Kidney (tissue), 14 donors: ENCODE measurements around the gene MYH14. TPM values are rescaled to one million over a fixed set of nuclear protein-coding genes. Genes with fewer than 3 reads are reported as not detected.

Experiments
- DNase-seq, 5 donors: peaks; one replicate each; pipeline ENCODE4 v3.0.0-alpha.2; 2013 to 2020
- FAIRE-seq: peaks from 2 replicates; lab custom pipeline; 2012; peaks lifted over from hg19 to GRCh38; lab: Jason Lieb, UNC
- H3K27ac ChIP-seq, 2 donors: one replicate each; pipeline ENCODE4 v1.7.0; 2013; ENCODE audit warnings: low read depth in 2 of 2, low read length in 2 of 2, inconsistent platforms in 1 of 2
- H3K27me3 ChIP-seq: one replicate; pipeline ENCODE4 v1.7.1; 2013; ENCODE audit warnings: low read length, inconsistent platforms; ENCODE audit not compliant: control insufficient read depth, insufficient read depth
- H3K36me3 ChIP-seq, 3 donors: one replicate each; pipeline versions ENCODE4 v1.7.0 to v1.7.1; 2013; ENCODE audit warnings: low read length in 3 of 3, control low read depth in 1 of 3, inconsistent platforms in 1 of 3; ENCODE audit not compliant: insufficient read depth in 3 of 3, control insufficient read depth in 2 of 3
- H3K4me1 ChIP-seq, 3 donors: one replicate each; pipeline versions ENCODE4 v1.7.0 to v1.7.1; 2013; ENCODE audit warnings: low read length in 3 of 3, inconsistent platforms in 1 of 3, low read depth in 1 of 3; ENCODE audit not compliant: control insufficient read depth in 2 of 3, insufficient read depth in 2 of 3
- H3K4me3 ChIP-seq, 3 donors: one replicate each; pipeline versions ENCODE4 v1.7.0 to v1.8.1; 2013; ENCODE audit warnings: low read length in 3 of 3, control low read depth in 1 of 3, inconsistent platforms in 1 of 3
- H3K9ac ChIP-seq, 3 donors: one replicate each; pipeline versions ENCODE4 v1.7.0 to v1.7.1; 2013; ENCODE audit warnings: low read length in 3 of 3, control low read depth in 1 of 3, inconsistent platforms in 1 of 3
- H3K9me3 ChIP-seq, 3 donors: one replicate each; pipeline versions ENCODE4 v1.7.0 to v1.7.1; 2013; ENCODE audit warnings: low read length in 3 of 3, control low read depth in 1 of 3, inconsistent platforms in 1 of 3; ENCODE audit not compliant: control insufficient read depth in 2 of 3, insufficient read depth in 1 of 3
- intact Hi-C: fragments of 100-400 bp; cut with DNase I; formaldehyde crosslinking; loops from one replicate; pipeline ENCODE4 v1.11.1; 2022
- polyA plus RNA-seq: library from polyadenylated mRNA; stranded (reverse); fragments of 350-450 nt; fragmentation: Illumina TruSeq; extraction: RNeasy Lipid Tissue Mini Kit (QIAGEN cat#74804); gene quantifications from one replicate; pipeline ENCODE4 v1.2.3, GENCODE V29; 2014; ENCODE audit warnings: low read depth, low replicate concordance; ENCODE audit not compliant: insufficient read depth
- total RNA-seq: library from RNA; stranded (reverse); fragmentation: NEBNext Ultra II Directional; extraction: Animal tissue kit (Norgen Biotek cat#: 25700); gene quantifications from one replicate; pipeline ENCODE4 v1.2.1, GENCODE V29; 2021
- TF ChIP-seq, protein P1 (sequence below): IDR thresholded peaks from 3 replicates; pipeline ENCODE4 v1.5.1; 2012; ENCODE audit warnings: mild to moderate bottlenecking, moderate library complexity, borderline replicate concordance; ENCODE audit not compliant: insufficient read depth; ENCODE audit errors: extremely low read depth
- donor health status: control.
- donor health status: control.
- donor health status: control.
- donor health status: control.
- donor health status: control.
- donor health status: DM: yes; HTN: yes; CAD: no.
- donor health status: Normal renal cell carcinoma (clear cell type).

Gene MYH14
- total and polyA plus RNA-seq, 2 donors from 2014 or later = 23.9 to 81.4 TPM

DNA sequence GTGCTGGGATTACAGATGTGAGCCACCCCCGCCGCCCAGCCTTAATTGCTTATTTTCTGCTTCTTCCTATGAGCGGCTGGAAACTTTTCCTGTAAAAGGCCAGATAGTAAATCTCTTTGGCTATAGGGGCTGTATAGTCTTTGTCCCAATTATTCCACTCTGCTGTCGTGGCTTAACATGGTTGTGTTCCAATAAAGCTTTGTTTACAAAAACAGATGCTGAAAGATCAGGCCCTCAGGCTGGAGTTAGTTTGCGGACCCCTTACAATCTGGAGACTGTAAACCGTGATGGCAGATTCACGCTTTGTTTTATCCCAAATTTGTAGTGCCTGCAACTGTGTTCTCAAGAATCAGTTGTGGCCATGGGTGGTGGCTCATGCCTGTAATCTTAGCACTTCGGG is 115.0 kb downstream of the MYH14 start:
- Histone ChIP-seq H3K4me1 (no peaks in the 10 kb centered on the region), H3K4me3 (no peak overlapping the region), H3K36me3 (no peaks in the 10 kb centered on the region), H3K9me3 (no peaks in the 10 kb centered on the region), H3K27ac (no peak overlapping the region), H3K27me3 (peaks cover 4% of the 10 kb centered on the region), H3K9ac (no peak overlapping the region)
- DNase-seq (no peak), FAIRE-seq (no peak)
- TF ChIP-seq, protein P1, sequence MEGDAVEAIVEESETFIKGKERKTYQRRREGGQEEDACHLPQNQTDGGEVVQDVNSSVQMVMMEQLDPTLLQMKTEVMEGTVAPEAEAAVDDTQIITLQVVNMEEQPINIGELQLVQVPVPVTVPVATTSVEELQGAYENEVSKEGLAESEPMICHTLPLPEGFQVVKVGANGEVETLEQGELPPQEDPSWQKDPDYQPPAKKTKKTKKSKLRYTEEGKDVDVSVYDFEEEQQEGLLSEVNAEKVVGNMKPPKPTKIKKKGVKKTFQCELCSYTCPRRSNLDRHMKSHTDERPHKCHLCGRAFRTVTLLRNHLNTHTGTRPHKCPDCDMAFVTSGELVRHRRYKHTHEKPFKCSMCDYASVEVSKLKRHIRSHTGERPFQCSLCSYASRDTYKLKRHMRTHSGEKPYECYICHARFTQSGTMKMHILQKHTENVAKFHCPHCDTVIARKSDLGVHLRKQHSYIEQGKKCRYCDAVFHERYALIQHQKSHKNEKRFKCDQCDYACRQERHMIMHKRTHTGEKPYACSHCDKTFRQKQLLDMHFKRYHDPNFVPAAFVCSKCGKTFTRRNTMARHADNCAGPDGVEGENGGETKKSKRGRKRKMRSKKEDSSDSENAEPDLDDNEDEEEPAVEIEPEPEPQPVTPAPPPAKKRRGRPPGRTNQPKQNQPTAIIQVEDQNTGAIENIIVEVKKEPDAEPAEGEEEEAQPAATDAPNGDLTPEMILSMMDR = no peak
- intact Hi-C loops = no loop called here

DNA sequence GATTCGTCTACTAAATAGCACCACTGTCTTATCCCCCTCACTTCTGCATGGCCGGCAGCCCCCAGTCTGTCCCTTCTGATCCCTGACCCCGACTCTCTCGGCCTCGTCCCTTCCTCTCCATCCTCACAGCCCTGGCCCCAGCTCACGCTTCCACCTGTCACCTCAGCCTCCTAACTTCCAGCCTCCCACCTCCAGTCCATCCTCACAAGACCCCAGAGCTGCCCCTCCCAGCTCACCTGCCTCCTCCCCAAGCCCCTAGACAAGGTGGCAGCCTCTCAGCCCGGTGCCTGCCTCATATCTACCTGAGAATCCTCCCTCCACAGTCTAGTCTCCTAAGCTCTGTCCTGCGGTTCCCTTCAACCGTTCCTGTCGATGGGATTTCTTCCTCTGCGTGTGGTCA is 115.7 kb downstream of the MYH14 start:
- Histone ChIP-seq H3K27me3 (peaks cover 3% of the 10 kb centered on the region), H3K4me3 (no peak overlapping the region), H3K9ac (no peak overlapping the region), H3K27ac (no peak overlapping the region), H3K36me3 (no peaks in the 10 kb centered on the region), H3K9me3 (no peaks in the 10 kb centered on the region), H3K4me1 (no peaks in the 10 kb centered on the region)
- intact Hi-C loops = no loop called here
- DNase-seq (no peak), FAIRE-seq (no peak)
- TF ChIP-seq, protein P1 = no peak

DNA sequence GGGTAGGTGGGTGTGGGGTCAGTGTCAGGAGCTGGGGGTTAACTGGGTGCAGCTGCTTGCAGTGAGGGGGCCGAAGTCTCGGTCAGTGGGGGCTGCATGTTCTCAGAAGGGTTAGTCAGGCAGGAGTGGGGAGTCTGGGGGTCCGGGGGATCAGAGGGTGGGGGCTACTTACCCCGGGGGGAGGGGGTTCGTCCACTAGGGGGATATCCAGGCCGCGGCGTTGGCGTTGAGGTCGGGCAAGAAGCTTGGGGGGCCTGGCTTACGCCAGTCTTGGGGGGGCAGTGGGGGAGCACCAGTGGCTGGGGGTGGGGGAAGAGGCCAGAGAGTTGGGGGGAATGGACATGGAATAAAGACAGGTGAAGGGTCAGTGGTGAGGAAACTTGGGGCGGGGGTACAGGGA is 116.6 kb downstream of the MYH14 start:
- no peak for DNase-seq
- intact Hi-C loops = no loop called here
- peaks cover under 1% of the 10 kb centered on the region for H3K27me3 ChIP-seq
- H3K36me3 ChIP-seq = no peaks in the 10 kb centered on the region
- H3K9me3 ChIP-seq = no peaks in the 10 kb centered on the region
- TF ChIP-seq, protein P1 = no peak
- H3K4me1 ChIP-seq = no peaks in the 10 kb centered on the region
- no peak overlapping the region for H3K4me3 ChIP-seq
- no peak overlapping the region for H3K9ac ChIP-seq
- H3K27ac ChIP-seq = no peak overlapping the region
- FAIRE-seq = no peak

DNA sequence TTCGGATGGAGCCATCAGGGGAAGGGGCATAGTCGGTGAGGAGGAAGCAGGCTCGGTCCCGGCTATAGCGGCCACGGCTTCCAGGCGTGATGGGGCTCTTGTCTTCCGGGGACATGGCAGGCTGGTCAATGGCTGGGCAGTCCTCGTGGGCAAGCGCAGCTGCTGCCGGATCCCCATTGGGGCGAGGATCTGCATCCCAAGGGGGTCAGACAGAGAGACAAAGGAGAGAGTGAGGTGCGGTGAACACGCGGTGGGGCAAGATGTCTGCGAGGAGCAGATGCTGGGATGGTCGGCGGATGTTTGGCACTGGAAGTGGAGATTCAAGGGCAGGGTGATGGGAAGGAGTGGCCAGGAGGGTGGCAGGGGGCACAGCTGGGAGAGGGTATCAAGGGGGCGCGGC is 117.2 kb downstream of the MYH14 start:
- no peak overlapping the region for H3K27ac ChIP-seq
- no peaks in the 10 kb centered on the region for H3K27me3 ChIP-seq
- intact Hi-C loops = no loop called here
- H3K36me3 ChIP-seq = no peaks in the 10 kb centered on the region
- no peak overlapping the region for H3K9ac ChIP-seq
- TF ChIP-seq, protein P1 = no peak
- DNase-seq (no peak), FAIRE-seq (no peak)
- no peak overlapping the region for H3K4me3 ChIP-seq
- no peaks in the 10 kb centered on the region for H3K9me3 ChIP-seq
- H3K4me1 ChIP-seq = no peaks in the 10 kb centered on the region
